Tibial nerve (tissue), 4 donors: ENCODE results near the gene CD93.

Source experiments
- CTCF ChIP-seq, 5 experiments: fragments of 200-600 bp in 3 of 5; fragments of 450-650 bp in 2 of 5; sonication (generic) in 3 of 5; IDR thresholded peaks; one replicate each; pipeline ENCODE4 v1.5.1; 2016 to 2019; ENCODE audit warnings: antibody characterized with exemption in 5 of 5, mild to moderate bottlenecking in 3 of 5, moderate library complexity in 2 of 5
- EP300 ChIP-seq, 2 donors: sonication (generic); formaldehyde crosslinking; IDR thresholded peaks; one replicate each; pipeline ENCODE4 v1.6.1; 2017; ENCODE audit warnings: antibody characterized with exemption in 2 of 2, mild to moderate bottlenecking in 1 of 2
- POLR2A ChIP-seq, 2 donors: fragments of 450-650 bp; IDR thresholded peaks; one replicate each; pipeline ENCODE4 v1.6.1; 2017; ENCODE audit warnings: antibody characterized with exemption in 2 of 2, mild to moderate bottlenecking in 2 of 2, moderate library complexity in 2 of 2

- TF ChIP-seq CTCF (IDR thresholded peaks at IDR 0.05) (no peak), POLR2A (IDR thresholded peaks at IDR 0.05) (no peak), EP300 (IDR thresholded peaks at IDR 0.05) (no peak)
These were observed 35.0 kb upstream of the CD93 start for GRCh38 chr20:23120936-23121750.
